K562 (cell line): ENCODE results near the gene ARHGAP4. TPM values are rescaled to one million over a fixed set of nuclear protein-coding genes. Genes with fewer than 3 reads are reported as not detected.

ENCODE experiments used
- BRD4 ChIP-seq: fragments of 200-600 bp; sonication (generic); IDR thresholded peaks from 2 replicates; pipeline ENCODE4 v1.6.1; 2017; ENCODE audit warnings: inconsistent platforms
- MGA ChIP-seq: fragments of 450-650 bp; IDR thresholded peaks from 2 replicates; pipeline ENCODE4 v1.6.1; 2016; ENCODE audit warnings: mild to moderate bottlenecking, moderate library complexity
- REST ChIP-seq, 2 experiments: fragments of 450-650 bp; formaldehyde crosslinking in 1 of 2; IDR thresholded peaks; 2 replicates each; pipeline versions ENCODE4 v1.4.0 to v1.6.1; 2014 to 2020; ENCODE audit warnings: mild to moderate bottlenecking in 2 of 2, borderline replicate concordance in 1 of 2, low read depth in 1 of 2
- SFPQ ChIP-seq: fragments of 200-400 bp; formaldehyde crosslinking; IDR thresholded peaks from 2 replicates; pipeline ENCODE4 v1.6.1; 2017; ENCODE audit warnings: mild to moderate bottlenecking, low read depth, low read length, moderate library complexity
- polyA plus RNA-seq, 8 experiments: library from polyadenylated mRNA; depleted of rRNA in 4 of 8; stranded (reverse) in 5 of 8; unstranded in 3 of 8; fragments of >200 nt; fragmentation: Nextera tagmentation in 2 of 8; fragmentation: Illumina TruSeq in 1 of 8; extraction: Ambion mirVana in 2 of 8; extraction: Trizol in 1 of 8; gene quantifications; 2 replicates each; pipeline versions ENCODE4 v1.2.1 to v1.2.3, GENCODE V29; 2011 to 2014; ENCODE audit warnings: inconsistent platforms in 1 of 8, missing spikeins in 1 of 8
- total RNA-seq, 7 experiments: library from RNA; depleted of rRNA in 6 of 7; stranded (reverse); fragments of >200 nt in 6 of 7; fragmentation: Illumina TruSeq in 2 of 7; extraction: Trizol in 2 of 7; gene quantifications; 2 replicates each; pipeline versions ENCODE4 v1.2.1 to v1.2.3, GENCODE V29; 2011 to 2021; ENCODE audit warnings: low replicate concordance in 1 of 7

ARHGAP4 gene
- total and polyA plus RNA-seq, 9 of the 15 experiments (the other 6 are each of a cell fraction or from before 2014, with no cell fraction given), result 0.30 to 81.8 (median 13.5) TPM

DNA sequence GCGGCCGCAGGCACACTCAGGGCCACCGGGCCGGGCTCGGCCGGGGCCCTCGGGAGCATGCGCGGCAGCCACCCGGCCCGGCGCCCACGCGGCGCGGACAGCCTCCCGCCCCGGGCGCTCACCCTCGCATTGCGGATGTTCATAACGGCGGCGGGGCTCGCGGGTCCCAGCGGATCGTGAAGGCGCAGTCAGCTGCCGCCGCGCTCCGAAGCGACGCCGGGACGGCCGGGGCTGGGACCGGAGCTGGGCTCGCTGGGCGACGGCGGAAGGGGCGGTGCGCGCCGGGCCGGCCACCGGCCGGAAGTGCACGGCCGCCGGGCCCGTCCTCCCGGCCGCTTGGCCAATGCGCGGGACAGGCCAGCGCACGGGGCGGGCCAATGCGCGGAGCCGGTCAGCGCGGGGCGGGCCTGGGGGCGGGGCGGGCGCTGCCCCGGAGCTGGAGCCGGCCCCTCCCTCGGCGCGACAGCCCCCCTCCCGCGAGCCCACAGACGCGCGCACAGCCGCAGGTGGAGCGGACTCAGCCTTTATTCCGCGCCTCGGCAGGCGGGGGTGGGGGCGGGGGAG, 8.8 kb upstream of the ARHGAP4 start, which contains the start of gene NAA10 (continued):
- TF ChIP-seq REST (IDR thresholded peaks at IDR 0.05; ENCODE audit: borderline replicate concordance) (no peak), REST (CRISPR knock-in tag; IDR thresholded peaks at IDR 0.05; ENCODE audit: low read depth) (peak; percentile 79), SFPQ (no peak), MGA (no peak), BRD4 (no peak)
